ENCODE results near the gene SPOCK2. TPM values are rescaled to one million over a fixed set of nuclear protein-coding genes. Genes with fewer than 3 reads are reported as not detected.

Gene SPOCK2
- total and polyA plus RNA-seq, 2 of the 13 experiments (the other 11 are each of a cell fraction or from before 2014, with no cell fraction given), result 8.6 to 30.6 TPM

- TF ChIP-seq MYNN (CRISPR knock-in tag; IDR thresholded peaks at IDR 0.05; ENCODE audit: low read depth) (peak; percentile 67; the same call in 1 of the 2 replicates), ETS1 (CRISPR knock-in tag; IDR thresholded peaks at IDR 0.05) (no peak), RARG (CRISPR knock-in tag; IDR thresholded peaks at IDR 0.05; ENCODE audit: low read depth) (no peak), ZMYM3 (CRISPR knock-in tag; IDR thresholded peaks at IDR 0.05) (no peak), HOXA9 (CRISPR knock-in tag; IDR thresholded peaks at IDR 0.05; ENCODE audit: borderline replicate concordance) (no peak), GMEB1 (CRISPR knock-in tag; IDR thresholded peaks at IDR 0.05; ENCODE audit: borderline replicate concordance) (no peak), BCL3 (CRISPR knock-in tag; IDR thresholded peaks at IDR 0.05) (no peak), ZNF282 (IDR thresholded peaks at IDR 0.05; ENCODE audit: partially characterized antibody) (no peak), TBL1XR1 (IDR thresholded peaks at IDR 0.05; ENCODE audit: borderline replicate concordance, low read length, partially characterized antibody) (no peak), PRDM10 (CRISPR knock-in tag; IDR thresholded peaks at IDR 0.05; ENCODE audit: low read depth) (no peak), ZNF468 (CRISPR knock-in tag; IDR thresholded peaks at IDR 0.05) (no peak)
These were observed 4.6 kb upstream of the SPOCK2 start (continued) for GRCh38 chr10:72092987-72093386.

Data from HepG2 (cell line).